ENCODE measurements around the gene PDHX.

DNA sequence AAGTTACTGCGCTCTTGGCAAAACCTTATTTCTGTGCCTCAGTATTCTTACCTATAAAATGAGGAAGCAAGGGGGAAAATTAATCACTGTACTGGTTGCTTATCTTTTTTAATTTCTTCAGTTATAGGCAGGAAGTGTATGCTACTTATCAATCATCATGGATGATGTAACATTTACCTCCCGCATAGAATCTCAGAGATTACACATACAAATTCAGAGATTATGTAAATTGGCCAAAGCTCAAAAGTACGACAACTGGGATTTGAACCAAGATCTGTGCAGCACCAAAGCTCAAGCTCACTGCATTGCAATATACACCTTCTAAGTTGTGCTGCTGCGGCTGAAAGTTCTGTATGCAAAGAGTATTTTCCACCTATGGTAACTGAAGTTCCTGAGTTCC is 83.0 kb downstream of the PDHX start:
- TF ChIP-seq, protein P1, sequence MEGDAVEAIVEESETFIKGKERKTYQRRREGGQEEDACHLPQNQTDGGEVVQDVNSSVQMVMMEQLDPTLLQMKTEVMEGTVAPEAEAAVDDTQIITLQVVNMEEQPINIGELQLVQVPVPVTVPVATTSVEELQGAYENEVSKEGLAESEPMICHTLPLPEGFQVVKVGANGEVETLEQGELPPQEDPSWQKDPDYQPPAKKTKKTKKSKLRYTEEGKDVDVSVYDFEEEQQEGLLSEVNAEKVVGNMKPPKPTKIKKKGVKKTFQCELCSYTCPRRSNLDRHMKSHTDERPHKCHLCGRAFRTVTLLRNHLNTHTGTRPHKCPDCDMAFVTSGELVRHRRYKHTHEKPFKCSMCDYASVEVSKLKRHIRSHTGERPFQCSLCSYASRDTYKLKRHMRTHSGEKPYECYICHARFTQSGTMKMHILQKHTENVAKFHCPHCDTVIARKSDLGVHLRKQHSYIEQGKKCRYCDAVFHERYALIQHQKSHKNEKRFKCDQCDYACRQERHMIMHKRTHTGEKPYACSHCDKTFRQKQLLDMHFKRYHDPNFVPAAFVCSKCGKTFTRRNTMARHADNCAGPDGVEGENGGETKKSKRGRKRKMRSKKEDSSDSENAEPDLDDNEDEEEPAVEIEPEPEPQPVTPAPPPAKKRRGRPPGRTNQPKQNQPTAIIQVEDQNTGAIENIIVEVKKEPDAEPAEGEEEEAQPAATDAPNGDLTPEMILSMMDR (IDR thresholded peaks at IDR 0.05): no peak
- TF ChIP-seq POLR2A (IDR thresholded peaks at IDR 0.05): no peak

Measured in right lobe of liver (tissue), 4 donors.